ENCODE measurements around the gene SAXO2.
"Not testable (repeated sequence)": the region's sequence is repeated elsewhere in the genome, so short reads cannot be mapped to it uniquely, and the experiment has no call there.

SAXO2 gene

DNA sequence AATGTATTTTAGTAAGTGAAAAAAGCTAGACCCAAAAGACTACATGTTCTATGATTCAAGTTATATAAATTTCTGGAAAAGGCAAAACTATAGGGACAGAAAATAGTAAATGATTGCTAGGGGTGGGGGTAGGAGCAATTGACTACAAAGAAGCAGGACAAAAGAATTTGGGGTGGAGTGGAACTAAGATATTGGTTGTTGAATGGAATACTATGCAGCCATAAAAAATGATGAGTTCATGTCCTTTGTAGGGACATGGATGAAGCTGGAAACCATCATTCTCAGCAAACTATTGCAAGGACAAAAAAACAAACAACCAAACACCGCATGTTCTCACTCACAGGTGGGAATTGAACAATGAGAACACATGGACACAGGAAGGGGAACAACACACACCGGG lies 25.6 kb downstream of the SAXO2 start:
- DNase-seq, result not testable (repeated sequence)

DNA sequence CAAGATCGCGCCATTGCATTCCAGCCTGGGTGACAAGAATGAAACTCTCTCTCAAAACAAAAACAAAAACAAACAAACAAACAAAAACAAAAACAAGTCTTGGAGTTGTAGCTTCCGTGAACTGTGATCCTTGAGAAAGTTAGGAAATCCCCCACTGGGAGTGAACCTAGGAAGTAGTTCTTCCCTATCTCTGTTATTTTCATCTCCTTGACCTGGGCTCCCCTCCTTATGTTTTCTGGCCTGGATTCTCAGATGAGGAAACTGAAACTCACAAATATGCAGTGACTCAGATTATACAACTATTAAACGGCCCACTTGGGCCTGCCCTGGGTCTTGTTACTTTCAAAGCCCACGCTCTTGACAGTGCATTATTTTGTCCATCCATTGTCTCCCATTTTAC lies 29.7 kb downstream of the SAXO2 start:
- no peak for DNase-seq

DNA sequence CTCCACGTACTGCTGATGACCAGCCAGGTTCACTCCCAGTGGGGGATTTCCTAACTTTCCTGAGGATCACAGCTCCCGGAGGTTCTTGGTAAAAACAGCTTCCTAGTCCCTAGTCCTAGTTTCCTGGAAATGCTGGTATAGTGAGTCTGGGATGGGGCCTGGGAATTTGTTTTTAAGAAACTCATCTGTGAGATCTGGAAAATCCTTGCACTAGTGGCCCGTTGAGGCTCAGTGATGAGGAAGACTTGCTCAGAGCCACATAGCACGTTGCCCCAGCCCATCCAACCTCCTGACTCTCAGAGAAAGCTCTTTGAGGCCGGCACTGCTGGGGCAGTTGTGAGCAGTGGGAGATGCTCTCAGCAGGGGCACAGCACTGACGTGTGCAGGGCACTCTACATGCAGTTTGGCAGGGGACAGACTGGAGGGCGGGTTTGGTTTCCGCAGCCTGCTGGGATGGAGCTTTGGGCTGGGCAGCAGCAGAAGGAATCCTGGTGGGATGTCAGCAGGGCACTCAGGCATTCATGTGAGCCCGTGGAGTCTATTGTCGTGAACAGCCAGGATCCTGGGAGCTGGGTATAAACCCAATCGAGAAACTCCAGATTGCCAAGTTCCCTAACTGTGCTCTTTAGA lies 31.6 kb downstream of the SAXO2 start:
- DNase-seq, result no peak

DNA sequence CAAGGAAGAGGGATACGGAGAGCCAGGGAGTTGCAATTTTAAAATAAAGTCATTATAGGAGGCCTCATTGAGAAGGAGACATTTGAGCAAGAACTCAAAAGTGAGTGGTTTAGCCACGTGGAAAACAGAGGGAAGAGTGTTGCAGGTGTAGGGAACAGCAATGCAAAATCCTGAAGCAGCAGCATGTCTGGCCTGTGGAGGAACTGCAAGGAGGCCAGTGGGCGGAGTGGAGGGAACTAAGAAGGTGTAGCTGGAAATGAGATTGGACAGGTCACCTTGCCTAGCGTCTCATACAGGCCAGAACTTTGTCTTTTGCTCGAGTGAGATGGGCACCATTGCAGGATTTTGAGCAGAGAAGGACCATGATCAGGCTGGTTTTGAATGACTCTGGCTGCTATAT lies 34.9 kb downstream of the SAXO2 start:
- no peak for DNase-seq

DNA sequence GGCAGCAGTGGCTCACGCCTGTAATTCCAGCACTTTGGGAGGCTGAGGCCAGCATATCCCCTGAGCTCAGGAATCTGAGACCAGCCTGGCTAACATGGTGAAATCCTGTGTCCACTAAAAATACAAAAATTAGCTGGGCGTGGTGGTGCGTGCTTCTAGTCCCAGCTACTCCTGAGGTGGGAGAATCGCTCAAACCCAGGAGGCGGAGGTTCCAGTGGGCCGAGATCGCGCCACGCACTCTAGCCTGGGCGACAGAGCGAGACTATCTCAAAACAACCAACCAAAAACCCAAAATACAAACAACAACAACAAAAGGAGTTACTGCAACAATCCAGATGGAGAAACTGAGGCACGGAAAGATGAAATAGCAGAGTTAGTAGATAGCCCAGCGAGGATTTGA lies 35.4 kb downstream of the SAXO2 start:
- no peak for DNase-seq

DNA sequence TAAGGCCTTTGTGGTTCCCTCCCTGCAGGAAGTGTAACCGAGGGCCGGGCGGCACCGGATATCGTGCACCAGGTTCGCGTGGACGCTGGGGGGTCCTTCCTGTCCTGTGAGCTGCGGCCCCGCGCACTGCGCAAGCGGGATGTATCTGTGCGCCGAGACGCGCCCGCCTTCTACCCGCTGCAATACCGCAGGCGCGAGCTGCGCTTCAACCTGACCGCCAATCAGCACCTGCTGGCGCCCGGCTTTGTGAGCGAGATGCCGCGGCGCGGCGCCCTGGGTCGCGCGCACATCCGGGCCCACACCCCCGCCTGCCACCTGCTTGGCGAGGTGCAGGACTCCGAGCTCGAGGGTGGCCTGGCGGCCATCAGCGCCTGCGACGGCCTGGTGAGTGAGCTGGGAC lies 35.9 kb downstream of the SAXO2 start:
- no peak for DNase-seq

DNA sequence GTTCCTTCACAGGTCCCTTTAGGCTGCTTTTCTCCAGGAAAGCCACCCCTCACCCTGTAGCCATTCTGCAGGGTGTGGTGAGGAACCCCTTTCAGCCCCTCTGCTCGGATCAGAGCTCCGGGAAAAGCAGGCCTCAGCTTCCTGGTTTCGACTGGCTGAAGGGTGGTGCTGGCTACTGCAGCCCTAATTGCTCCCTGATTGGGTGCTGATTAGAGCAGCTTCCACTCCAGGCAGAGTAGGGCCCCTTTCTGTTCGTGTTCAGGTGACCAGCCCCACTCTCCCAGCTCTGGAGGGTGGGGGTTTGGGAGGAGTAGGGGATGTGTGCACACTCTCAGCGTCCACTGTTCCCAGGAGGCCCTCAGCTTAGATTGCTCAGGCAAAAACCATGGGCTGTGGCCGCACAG lies 36.9 kb downstream of the SAXO2 start:
- DNase-seq, result not testable (repeated sequence)

DNA sequence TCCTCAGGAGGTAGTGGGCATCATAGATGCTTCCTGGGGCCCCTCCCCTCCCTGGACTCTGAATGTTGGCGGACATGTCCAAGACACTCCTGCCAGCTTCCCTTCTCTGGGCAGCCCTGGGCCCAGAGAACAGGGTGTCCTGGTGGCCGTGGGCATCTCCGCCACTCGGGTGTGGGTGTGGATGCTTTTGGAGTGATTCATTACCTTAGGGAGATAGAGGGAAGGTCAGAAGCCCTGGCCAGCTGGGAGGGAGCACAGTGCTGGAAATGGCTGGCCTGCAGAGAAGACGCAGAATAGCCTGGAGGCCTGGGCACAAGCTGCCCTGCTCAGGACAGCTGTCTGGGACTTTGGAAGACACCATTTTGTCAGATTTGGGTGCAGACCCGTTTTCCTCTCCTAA lies 37.7 kb downstream of the SAXO2 start:
- DNase-seq, result not testable (repeated sequence)

DNA sequence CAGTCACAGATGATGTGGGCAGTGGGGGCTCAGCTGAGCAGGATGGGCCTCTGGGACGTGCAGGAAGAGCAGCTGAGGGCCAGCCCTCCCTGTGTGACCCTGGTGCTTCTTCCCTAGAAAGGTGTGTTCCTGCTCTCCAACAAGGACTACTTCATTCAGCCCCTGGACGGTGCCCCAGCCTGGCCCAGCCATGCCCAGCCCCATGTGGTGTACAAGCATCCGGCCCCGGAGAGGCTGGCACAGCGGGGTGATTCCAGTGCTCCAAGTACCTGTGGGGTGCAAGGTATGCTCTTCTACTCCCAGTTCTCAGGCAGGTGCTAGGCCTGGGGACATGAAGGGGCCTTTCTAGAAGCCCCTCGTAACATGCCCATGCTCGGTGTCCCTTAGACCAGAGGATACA lies 38.3 kb downstream of the SAXO2 start:
- no peak for DNase-seq

DNA sequence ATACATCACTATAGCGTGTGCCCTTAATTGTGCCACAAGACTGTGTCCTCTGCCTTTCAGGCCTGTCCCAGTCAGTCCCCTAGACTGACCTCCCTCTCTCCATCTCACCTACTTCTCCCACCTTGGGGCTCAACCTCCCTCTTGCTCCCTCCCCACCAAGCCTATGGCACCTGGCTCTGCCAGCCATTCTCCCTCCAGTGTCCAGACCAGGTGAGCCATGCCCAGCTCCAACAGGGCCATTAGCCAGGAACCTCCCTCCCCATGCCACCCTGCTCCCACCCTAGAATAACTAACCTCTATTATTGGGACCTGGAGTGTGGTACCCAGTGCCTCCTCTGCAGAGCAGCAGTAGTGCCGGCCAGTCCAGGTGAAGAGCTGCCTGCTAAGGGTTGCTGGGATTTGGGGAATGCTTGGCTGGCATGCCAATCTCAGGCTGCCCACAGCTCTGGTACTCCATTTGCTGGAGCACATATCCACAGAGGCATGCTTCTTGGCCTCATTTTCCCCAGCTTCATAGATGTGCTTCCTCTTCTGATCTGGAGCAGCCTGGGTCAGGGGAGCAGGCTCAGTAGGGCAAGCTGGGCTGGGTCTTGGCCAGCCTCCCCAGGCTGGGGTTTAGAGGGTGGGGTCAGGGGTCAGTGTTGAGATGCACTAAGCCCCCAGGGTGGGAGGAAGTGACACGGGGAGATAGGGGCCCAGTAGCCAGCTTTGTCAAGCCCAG lies 38.8 kb downstream of the SAXO2 start:
- DNase-seq, result no peak

DNA sequence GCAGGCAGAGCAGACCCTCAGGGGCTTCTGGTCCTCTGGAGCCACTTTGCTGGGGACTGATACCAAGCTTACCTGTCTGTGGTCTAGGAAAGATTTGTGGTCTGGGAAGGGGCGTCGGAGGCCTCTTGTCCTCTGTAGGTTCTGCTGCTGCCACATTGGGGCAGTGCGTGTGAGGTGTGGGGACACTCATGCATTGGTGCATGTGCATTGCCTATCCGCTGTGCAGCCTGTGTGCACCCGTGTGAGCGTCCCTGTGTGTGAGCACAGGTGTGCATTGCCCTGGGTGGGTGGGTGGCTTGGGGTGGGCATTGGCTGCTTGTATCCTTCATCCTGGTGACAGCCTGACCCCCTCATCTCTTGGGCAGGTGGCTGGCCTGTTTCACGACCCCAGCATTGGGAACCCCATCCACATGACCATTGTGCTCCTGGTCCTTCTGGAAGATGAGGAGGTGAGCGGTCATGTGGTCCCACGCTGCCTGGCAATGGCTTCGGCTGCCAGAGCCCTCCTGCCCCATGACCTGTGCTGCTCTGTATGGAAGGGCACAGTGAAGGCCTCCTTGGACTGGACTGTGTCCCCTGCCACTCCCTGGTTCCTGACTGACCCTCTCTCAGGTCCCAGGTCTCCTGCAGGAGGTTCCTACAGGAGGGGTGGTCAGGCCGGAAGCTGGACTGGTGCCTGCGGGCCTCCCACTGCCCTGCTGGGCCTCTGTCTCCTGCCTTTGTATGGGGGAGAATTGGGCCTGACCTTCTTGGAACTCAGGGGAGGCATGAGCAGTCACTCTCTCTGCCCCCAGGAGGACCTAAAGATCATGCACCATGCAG lies 41.5 kb downstream of the SAXO2 start:
- no peak for DNase-seq

DNA sequence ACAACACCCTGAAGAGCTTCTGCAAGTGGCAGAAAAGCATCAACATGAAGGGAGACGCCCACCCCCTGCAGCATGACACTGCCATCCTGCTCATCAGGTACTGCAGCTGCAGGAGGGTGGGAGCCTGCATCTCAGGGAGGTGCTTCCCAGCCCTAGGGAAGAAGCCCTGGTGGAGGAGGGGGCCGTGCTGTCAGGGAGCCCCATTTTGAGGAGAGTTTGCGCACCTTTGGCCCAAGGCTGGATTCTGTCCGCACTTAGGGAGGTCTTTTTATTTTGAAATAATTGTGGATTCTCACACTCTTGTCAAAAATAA lies 42.1 kb downstream of the SAXO2 start:
- DNase-seq, result no peak

DNA sequence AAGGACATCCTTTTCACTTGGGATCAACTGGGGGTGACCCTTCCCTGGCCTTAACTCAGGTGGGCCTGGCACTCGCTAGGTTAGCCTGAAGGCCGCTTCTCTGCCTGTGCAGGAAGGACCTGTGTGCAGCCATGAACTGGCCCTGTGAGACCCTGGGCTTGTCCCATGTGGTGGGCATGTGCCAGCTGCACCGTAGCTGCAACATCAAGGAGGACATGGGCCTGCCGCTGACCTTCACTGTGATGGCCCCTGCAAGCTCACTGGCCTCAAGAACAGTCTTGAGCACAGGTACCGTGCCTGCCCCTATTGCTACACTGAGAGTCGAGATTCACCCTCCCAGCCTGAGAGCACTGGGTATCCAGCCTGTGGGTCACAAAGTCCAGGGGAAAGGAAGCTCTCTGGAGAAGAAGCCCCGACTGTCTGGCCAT lies 43.0 kb downstream of the SAXO2 start:
- DNase-seq, result no peak

DNA sequence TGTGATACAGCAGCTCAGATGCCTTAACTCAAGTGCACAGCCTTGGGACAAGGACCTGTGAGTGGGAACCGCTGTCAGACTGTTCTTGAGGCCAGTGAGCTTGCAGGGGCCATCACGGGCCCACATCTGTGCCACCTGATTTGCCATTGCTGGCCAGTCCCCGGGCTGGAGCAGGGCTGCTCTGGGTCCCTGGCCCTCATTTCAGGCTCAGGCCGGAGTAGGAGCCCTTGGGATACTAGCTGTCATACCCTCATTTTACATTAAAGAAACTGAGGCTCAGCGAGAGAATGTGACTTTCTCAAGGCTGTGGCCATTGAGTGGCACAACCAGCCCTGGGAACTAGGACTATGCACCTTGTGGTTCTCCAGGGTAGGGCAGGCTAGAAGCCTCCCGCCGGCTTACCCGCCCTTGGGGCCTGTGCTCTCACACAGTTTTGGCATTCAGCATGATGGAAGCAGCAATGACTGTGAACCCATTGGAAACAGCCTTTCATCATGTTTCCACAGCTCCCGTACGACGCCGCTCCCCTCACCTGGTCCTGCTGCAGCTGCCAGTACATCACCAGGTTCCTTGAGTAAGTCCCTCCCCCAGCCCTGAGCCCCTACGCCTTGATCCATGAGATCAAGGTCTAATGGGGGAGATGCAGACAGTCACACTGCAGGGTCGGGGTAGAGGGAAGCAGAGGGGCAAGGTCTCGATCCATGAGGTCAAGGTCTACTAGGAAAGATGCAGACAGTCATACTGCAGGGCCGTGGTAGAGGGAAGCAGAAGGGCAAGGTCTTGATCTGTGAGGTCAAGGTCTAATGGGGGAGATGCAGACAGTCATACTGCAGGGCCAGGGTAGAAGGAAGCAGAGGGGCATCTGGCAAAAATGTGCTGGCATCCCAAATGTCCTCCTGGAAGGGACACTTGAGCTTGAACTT lies 44.4 kb downstream of the SAXO2 start:
- no peak for DNase-seq

DNA sequence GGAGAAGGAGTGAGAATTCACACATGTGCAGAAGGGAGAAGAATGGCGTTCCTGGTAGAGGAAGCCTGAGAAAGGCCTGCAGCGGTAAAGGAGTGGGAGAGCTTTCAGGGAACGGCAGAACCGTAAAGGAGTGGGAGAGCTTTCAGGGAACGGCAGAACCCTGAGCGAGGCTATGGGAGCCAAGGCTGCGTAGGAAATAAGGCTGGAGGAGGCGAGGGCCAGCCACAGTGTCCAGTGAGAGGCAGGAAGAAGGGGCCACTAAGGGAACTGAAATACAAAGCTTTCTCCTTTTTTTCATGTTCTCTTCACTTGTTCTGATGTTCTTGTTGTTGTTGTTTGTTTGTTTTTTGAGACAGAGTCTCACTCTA lies 45.1 kb downstream of the SAXO2 start:
- no peak for DNase-seq

DNA sequence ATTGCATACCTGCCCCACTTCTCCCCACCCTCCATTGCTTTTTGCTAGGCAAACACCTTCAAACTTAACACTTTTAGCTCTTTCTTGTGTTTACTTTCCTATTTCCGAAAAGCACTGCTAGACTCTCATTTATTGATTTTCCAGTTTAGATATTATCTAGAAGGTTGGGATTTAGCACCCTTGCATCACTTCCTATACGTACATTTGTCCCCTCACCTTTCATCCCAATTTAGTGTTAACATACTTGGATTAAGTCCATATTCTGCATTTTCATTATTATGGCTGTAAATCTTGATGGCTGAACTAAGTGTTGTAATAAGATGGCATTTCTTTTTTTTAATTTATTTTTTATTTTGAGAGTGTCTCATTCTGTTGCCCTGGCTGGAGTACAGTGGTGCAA lies 47.2 kb downstream of the SAXO2 start:
- no peak for DNase-seq

DNA sequence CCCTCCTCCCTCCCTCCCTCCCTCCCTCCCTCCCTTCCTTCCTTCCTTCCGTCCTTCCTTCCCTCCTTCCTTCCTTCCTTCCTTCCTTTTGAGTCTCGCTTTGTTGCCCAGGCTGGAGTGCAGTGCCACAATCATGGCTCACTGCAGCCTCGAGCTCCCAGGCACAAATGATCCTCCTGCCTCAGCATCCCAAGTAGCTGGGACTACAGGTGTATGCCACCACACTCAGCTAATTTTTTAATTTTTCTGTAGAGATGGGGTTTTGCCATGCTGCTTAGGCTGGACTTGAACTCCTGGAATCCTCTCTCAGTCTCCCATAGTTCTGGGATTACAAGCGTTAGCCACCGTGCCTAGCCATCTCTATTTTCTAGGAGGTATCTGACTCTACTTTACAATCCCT lies 48.7 kb downstream of the SAXO2 start:
- not testable (repeated sequence) for DNase-seq

DNA sequence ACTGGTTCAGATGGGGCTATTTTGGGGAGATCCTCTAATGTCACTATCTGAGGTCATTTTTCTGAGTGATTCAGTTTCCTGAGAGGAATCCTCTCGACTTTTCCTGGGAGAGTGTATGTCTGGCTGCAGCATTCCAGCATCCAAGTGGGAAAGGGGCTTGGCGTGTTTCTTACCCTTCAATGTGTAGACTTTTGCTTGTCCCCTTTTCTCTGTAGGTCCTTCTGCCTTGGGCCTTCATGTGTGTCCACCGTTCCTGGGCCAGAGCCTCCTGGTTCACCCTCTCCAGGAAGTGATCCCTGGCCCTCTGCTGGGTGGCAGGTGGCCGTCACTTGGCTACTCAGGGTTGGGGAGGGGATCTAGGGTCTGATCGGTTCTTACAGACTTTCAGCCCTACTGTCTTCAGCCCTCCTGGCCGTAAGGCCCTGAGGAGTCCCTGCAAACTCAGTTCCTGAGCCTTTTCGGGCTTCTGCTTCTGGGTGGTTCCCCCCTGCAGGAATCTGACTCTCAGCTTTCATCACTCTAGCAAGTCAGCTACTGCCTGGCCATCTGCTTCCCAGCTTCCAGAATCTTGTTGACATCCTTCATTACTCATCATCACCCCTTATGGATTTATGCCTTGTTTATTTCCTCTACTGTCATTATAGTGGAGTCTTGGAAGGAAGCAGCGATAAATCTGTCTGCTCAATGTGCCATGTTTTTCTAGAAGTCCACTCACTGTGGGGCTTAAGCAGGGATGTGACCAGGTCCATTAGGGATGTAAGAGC lies 50.1 kb downstream of the SAXO2 start:
- no peak for DNase-seq

DNA sequence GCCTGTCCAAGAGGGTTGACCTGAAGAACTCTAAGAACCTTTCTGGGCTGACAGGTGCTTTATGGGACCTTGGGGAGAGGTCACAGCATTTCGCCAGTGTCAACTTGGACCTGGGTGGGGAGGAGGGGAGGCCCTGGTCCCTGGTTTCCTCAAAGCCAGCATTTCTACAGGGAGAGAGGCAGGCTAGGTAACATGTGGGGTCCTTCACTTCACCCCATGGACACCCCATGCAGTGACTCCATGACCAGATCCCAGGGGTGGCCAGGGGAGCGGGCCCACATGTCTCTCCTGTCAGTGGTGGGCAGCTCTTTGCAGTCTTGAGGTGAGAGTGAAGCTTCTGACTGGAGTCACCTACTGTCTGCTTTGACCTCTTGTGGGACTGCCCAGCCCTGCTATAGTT lies 50.8 kb downstream of the SAXO2 start:
- DNase-seq, result no peak

DNA sequence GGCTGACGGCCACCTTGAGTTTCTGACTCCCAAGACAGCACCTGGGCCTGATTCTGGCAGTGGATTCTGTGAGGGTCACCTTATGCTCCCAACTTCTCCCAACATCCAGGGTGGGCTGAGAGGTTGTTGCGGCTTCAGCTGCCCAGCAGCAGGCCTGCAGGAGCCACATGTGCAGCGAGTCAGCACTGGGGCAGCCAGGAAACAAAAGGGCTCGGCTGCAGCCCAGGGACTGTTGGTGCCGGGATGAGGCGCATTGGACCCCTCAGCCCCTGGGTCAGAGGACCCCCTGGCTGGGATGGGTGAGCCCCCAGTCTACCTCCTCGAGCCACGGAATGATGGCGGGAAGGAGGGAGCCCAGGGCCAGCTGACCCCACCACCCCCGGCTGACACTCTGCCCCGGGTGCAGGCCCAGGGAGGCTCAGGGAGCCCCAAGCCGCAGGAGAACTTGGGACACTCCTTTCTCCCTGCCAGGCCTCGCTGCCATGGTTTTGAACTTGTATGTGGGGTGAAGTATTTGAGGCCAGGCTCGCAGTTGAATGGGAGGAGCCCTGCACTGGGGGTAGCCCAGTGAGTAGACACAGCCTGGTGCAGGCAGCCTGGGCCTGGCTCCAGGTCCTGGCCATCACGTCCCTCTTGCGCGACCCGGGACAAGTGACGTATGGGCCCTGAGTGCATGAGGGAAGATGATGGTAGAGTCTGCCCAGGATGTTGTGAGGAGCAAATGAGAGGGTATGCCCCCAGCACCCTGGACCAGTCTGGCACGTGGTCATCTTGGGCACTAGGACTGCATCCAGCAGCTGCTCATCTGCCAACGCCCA lies 51.5 kb downstream of the SAXO2 start:
- DNase-seq, result not testable (repeated sequence)

DNA sequence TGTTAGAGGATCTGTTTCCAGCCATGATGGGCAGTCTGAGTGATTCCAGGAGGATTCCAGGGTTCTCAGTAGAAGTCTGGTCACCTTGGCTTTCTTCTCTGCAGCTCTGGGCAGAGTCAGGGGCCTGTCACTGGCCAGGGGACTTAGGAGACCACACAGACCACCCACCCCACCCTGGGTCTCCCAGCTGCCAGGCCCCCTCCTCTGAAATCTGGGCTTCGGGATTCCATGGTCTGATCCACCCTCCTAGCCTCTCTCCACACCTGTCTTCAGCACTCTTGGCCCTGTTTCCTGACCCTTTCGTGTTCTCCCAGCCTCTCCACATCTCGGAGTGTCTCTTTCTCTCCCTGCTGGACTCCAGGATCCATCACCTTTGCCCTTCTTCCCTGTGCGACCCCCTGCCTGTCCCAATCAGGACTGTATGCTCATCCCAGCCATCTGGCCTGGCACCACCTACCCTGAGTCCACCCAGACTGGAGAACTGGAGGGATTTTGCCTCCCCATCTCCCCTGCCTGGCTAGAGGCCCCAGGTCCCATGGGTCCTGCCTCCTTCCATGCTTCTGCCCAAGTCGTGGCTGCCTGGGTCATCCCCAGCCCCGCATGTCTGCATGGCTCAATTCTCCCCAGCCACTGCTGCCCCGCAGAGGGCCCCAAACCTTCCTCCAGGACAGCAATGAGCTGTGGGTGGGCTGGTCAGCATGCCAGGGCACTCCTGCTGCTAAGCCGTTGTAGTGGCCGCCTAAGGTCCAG lies 52.3 kb downstream of the SAXO2 start:
- no peak for DNase-seq

Measured in NCI-H1092 (cell line).